ENCODE data around the gene LIG1.
A peak's percentile ranks its signal among the peaks of the same experiment; 100 is the strongest.

Gene LIG1

DNA sequence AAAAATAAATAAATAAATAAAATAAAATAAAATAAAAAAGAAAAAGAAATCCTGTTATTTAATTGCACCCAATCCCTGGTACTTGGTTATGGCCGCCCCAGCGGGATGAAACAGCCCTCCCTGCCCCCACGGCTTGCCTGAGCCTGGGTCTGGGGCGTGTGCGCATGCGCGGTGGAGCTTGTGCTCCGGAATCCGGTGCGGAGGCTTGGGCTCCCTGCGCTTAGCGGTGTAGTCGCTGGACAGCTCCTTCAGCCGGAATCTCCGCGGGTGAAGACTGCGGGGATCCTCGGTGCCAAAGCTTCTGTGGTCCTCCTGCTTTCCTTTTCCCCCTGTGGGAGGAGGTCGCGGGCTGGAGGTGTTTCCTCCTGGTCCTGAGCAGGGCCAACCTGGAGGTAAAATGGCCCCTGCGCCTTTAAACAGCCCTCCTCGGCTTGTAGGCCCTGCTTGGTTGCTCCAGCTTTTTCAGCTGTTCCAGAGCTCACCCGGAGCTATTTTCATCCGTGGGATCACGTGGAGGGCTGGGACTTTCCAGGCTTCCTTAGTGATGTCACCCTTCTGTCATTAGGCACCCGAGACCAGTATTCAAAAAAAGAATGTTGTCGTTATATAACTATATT, 59.7 kb downstream of the LIG1 start, which contains the start of gene PLA2G4C (continued):
- TF ChIP-seq KLF16 (tag by site-specific recombination; IDR thresholded peaks at IDR 0.05) (peak; percentile 18), GFI1B (tag by site-specific recombination; IDR thresholded peaks at IDR 0.05) (no peak), BCL11A (tag by site-specific recombination; IDR thresholded peaks at IDR 0.05; ENCODE audit: low read depth) (no peak), ZBTB17 (tag by site-specific recombination; IDR thresholded peaks at IDR 0.05) (peak; percentile 81), ZEB2 (tag by site-specific recombination; IDR thresholded peaks at IDR 0.05) (peak; percentile 63; the same call in 1 of the 2 replicates), ZNF350 (tag by site-specific recombination; IDR thresholded peaks at IDR 0.05) (no peak), ZNF404 (tag by site-specific recombination; IDR thresholded peaks at IDR 0.05) (no peak), KLF8 (tag by site-specific recombination; IDR thresholded peaks at IDR 0.05) (peak; percentile 68), OVOL3 (tag by site-specific recombination; IDR thresholded peaks at IDR 0.05) (no peak)

DNA sequence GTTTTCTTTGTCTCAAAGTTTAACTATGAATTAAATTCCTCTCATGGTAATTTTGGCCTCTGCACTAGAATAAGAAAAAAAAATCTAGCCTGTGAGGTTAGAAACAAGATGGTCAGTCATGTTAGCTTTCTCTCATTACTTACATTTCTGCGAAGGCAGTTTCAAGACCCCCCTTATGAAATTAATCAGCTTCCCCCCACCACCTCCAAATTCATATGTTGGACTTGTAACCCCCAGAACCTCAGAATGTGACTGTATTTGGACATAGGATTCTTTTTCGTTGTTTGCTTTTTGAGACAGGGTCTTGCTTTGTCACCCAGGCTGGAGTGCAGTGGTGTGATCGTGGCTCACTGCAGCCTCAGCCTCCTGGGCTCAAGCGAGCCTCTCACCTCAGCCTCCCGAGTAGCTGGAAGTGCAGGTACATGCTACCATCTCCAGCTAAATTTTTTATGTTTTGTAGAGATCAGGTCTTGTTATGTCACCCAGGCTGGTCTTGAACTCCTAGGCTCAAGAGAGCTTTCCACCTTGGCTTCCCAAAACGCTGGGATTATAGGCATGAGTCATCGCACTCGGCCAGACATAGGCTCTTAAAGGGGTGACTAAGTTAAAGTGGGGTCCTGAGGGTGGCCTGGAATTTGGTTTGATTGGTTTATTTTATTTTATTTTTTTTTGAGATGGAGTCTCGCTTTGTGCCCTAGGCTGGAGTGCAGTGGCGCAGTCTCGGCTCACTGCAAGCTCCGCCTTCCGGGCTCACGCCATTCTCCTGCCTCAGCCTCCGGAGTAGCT, 61.0 kb downstream of the LIG1 start:
- Histone ChIP-seq H3K4me1 (ENCODE audit: control insufficient read depth, insufficient read depth, low read length) (0 out of 2 replicates have a peak, but pooled peaks cover 6% of the 10 kb centered on the region), H3K4me3 (ENCODE audit: low read depth, low read length) (no peak overlapping the region), H3K9me3 (ENCODE audit: control insufficient read depth, insufficient read depth, low read depth, low read length) (no peaks in the 10 kb centered on the region), H3K36me3 (ENCODE audit: control insufficient read depth in 2 of 2, insufficient read depth in 1 of 2, low read length in 2 of 2) (peaks cover 0 to under 1% of the 10 kb centered on the region in 2 experiments; a peak in 2 of 3 replicates), H3K27ac (ENCODE audit: extremely low read depth, low read depth, low read length) (no peak overlapping the region)
- POLR2A ChIA-PET = no interaction called here
- CTCF ChIA-PET = interaction anchor here (0.6 to 13.5 kb wide), 12 partner anchors 8 to 178 kb away, joined by 3 to 276 read pairs (median 6); no protein-coding TSS in a partner anchor
- TF ChIP-seq ZNF530 (tag by site-specific recombination; IDR thresholded peaks at IDR 0.05; ENCODE audit: low read depth) (no peak), KLF7 (tag by site-specific recombination; IDR thresholded peaks at IDR 0.05; ENCODE audit: borderline replicate concordance) (no peak), REPIN1 (tag by site-specific recombination; IDR thresholded peaks at IDR 0.05; ENCODE audit: low read depth) (no peak), ZNF394 (tag by site-specific recombination; IDR thresholded peaks at IDR 0.05; ENCODE audit: borderline replicate concordance) (0 out of 2 replicates have a peak, but pooled peaks have one; percentile 34), ZEB2 (tag by site-specific recombination; IDR thresholded peaks at IDR 0.05) (no peak), ZNF2 (tag by site-specific recombination; IDR thresholded peaks at IDR 0.05) (no peak), ZFP69B (tag by site-specific recombination; IDR thresholded peaks at IDR 0.05) (peak; percentile 90)
- TF ChIP-seq, protein P1, sequence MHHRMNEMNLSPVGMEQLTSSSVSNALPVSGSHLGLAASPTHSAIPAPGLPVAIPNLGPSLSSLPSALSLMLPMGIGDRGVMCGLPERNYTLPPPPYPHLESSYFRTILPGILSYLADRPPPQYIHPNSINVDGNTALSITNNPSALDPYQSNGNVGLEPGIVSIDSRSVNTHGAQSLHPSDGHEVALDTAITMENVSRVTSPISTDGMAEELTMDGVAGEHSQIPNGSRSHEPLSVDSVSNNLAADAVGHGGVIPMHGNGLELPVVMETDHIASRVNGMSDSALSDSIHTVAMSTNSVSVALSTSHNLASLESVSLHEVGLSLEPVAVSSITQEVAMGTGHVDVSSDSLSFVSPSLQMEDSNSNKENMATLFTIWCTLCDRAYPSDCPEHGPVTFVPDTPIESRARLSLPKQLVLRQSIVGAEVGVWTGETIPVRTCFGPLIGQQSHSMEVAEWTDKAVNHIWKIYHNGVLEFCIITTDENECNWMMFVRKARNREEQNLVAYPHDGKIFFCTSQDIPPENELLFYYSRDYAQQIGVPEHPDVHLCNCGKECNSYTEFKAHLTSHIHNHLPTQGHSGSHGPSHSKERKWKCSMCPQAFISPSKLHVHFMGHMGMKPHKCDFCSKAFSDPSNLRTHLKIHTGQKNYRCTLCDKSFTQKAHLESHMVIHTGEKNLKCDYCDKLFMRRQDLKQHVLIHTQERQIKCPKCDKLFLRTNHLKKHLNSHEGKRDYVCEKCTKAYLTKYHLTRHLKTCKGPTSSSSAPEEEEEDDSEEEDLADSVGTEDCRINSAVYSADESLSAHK (tag by site-specific recombination; IDR thresholded peaks at IDR 0.05) = peak; percentile 97
- TF ChIP-seq, protein P2, sequence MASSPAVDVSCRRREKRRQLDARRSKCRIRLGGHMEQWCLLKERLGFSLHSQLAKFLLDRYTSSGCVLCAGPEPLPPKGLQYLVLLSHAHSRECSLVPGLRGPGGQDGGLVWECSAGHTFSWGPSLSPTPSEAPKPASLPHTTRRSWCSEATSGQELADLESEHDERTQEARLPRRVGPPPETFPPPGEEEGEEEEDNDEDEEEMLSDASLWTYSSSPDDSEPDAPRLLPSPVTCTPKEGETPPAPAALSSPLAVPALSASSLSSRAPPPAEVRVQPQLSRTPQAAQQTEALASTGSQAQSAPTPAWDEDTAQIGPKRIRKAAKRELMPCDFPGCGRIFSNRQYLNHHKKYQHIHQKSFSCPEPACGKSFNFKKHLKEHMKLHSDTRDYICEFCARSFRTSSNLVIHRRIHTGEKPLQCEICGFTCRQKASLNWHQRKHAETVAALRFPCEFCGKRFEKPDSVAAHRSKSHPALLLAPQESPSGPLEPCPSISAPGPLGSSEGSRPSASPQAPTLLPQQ (tag by site-specific recombination; IDR thresholded peaks at IDR 0.05) = peak; percentile 88

DNA sequence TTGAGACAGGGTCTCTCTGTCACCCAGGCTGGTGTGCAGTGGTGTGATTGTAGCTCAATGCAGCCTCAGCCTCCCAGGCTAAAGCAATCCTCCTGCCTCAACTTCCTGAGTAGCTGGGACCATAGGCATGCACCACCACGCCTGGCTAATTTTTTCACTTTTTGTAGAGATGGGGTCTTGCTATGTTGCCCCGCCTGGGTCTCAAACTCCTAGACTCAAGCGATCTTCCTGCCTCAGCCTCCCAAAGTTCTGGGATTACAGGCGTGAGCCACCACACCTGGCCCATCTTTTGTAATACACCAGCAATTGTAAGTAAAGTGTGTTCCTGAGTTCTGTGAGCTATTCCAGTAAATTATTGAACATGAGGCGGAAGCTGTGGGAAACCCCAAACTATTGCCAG, 66.2 kb downstream of the LIG1 start:
- TF ChIP-seq ZNF121 (tag by site-specific recombination; IDR thresholded peaks at IDR 0.05) (peak; percentile 92), ZNF626 (tag by site-specific recombination; IDR thresholded peaks at IDR 0.05) (no peak)
- Histone ChIP-seq H3K4me1 (ENCODE audit: control insufficient read depth, insufficient read depth, low read length) (0 out of 2 replicates have a peak, but pooled peaks cover 4% of the 10 kb centered on the region), H3K27ac (ENCODE audit: extremely low read depth, low read depth, low read length) (no peak overlapping the region), H3K36me3 (ENCODE audit: control insufficient read depth in 2 of 2, insufficient read depth in 1 of 2, low read length in 2 of 2) (no peaks in the 10 kb centered on the region), H3K9me3 (ENCODE audit: control insufficient read depth, insufficient read depth, low read depth, low read length) (no peaks in the 10 kb centered on the region), H3K4me3 (ENCODE audit: low read depth, low read length) (no peak overlapping the region)
- CTCF ChIA-PET = interaction anchor here (0.6 to 13.5 kb wide), 10 partner anchors 10 to 188 kb away, joined by 3 to 276 read pairs (median 8); no protein-coding TSS in a partner anchor
- POLR2A ChIA-PET = no interaction called here
